Psoas muscle (tissue), 8 donors: Measurements from ENCODE around the gene GHR. TPM values are rescaled to one million over a fixed set of nuclear protein-coding genes. Genes with fewer than 3 reads are reported as not detected.
A peak's percentile ranks its signal among the peaks of the same experiment; 100 is the strongest.
"Not testable (repeated sequence)": the region's sequence is repeated elsewhere in the genome, so short reads cannot be mapped to it uniquely, and the experiment has no call there.

ENCODE experiments used
- ATAC-seq, 4 donors: fragments of 200-7000 bp; cut with Tn5 transposase; one replicate each; pipeline ENCODE4 v1.9.1; 2020; ENCODE audit warnings: moderate library complexity in 3 of 4, mild to moderate bottlenecking in 2 of 4
- DNase-seq, 2 donors: peaks; one replicate each; pipeline ENCODE4 v3.0.0-alpha.2; 2020
- H3K27ac ChIP-seq: fragments of 200-600 bp; one replicate; pipeline ENCODE4 v1.8.0; 2022
- H3K27me3 ChIP-seq, 3 donors: fragments of 200-600 bp in 1 of 3; one replicate each; pipeline versions ENCODE4 v1.6.1 to v1.8.0; 2013 to 2022; ENCODE audit warnings: low read length in 2 of 3, mild to moderate bottlenecking in 2 of 3, moderate library complexity in 1 of 3; ENCODE audit not compliant: insufficient read depth in 3 of 3
- H3K36me3 ChIP-seq, 2 donors: fragments of 200-600 bp in 1 of 2; one replicate each; pipeline versions ENCODE4 v1.6.1 to v1.8.0; 2013 to 2022; ENCODE audit warnings: low read depth in 1 of 2, mild to moderate bottlenecking in 1 of 2, moderate library complexity in 1 of 2; ENCODE audit not compliant: insufficient read depth in 1 of 2
- H3K4me1 ChIP-seq: fragments of 200-600 bp; one replicate; pipeline ENCODE4 v1.8.0; 2022
- H3K4me3 ChIP-seq: fragments of 200-600 bp; one replicate; pipeline ENCODE4 v1.8.0; 2022; ENCODE audit warnings: mild to moderate bottlenecking
- H3K9me3 ChIP-seq: fragments of 200-600 bp; one replicate; pipeline ENCODE4 v1.8.0; 2022
- CTCF ChIP-seq: fragments of 200-600 bp; IDR thresholded peaks from one replicate; pipeline ENCODE4 v1.8.0; 2022; ENCODE audit warnings: antibody characterized with exemption
- WGBS, 3 donors: extraction: QIAGEN DNeasy Blood & Tissue Kit; methylation state at CpG; one replicate each; pipeline versions ENCODE4 v1.1.6 to v1.1.7; 2013; 5-methylcytosine and 5-hydroxymethylcytosine counted together
- intact Hi-C, 2 donors: fragments of 100-400 bp; cut with DNase I; formaldehyde crosslinking; loops; one replicate each; pipeline versions ENCODE4 v1.11.0 to v1.14.2; 2022
- polyA plus RNA-seq, 3 donors: library from polyadenylated mRNA; stranded (reverse); fragments of 200-250 nt; gene quantifications; one replicate each; pipeline ENCODE4 v1.2.3, GENCODE V29; 2013
- total RNA-seq, 4 donors: library from RNA; stranded (reverse); fragmentation: NEBNext Ultra II Directional in 2 of 4; extraction: Animal tissue kit (Norgen Biotek cat#: 25700) in 2 of 4; gene quantifications; one replicate each; pipeline versions ENCODE4 v1.2.1 to v1.2.4, GENCODE V29; 2021 to 2023
- donor health status: healthy with polysubstance abuse.
- donor health status: DM: no; HTN: no; CAD: no; lungs with moderate emphysema.
- donor health status: Bipolar disorder and iron deficiency.
- donor health status: healthy.
- donor health status: DM: yes; HTN: yes; CAD: no.
- donor health status: DM: no; HTN: no; CAD: no.
- donor health status: DM: no; HTN: no; CAD: no.
- donor health status: DM: yes; HTN: yes; CAD: no.

Gene GHR
- total and polyA plus RNA-seq, 7 donors, result 12.4 to 60.3 (median 32.1) TPM

- Histone ChIP-seq H3K27me3 (no peaks in the 10 kb centered on the region), H3K9me3 (no peaks in the 10 kb centered on the region), H3K36me3 (no peaks in the 10 kb centered on the region), H3K4me3 (no peak overlapping the region), H3K27ac (peak overlapping the region; percentile 36), H3K4me1 (peaks cover 53% of the 10 kb centered on the region)
- TF ChIP-seq CTCF, result no peak
- DNase-seq, result no peak
- intact Hi-C loops, result no loop called here
- peak in 2 of 4 donors; percentile 37 to 52 for ATAC-seq
- 20 to 35% (median 21%) methylated on average over 2 of the region's 2 CpGs for WGBS, 3 donors
Measured at GRCh38 chr5:42653705-42654104, 230.5 kb downstream of the GHR start.

GRCh38 chr5:42654645-42655044 is 231.4 kb downstream of the GHR start:
- Histone ChIP-seq H3K27me3 (no peaks in the 10 kb centered on the region), H3K27ac (no peak overlapping the region), H3K36me3 (no peaks in the 10 kb centered on the region), H3K9me3 (no peaks in the 10 kb centered on the region), H3K4me3 (no peak overlapping the region), H3K4me1 (peaks cover 47% of the 10 kb centered on the region)
- WGBS, 3 donors, result 64 to 94% (median 66%) methylated on average over 2 of the region's 2 CpGs
- no peak for ATAC-seq
- no peak for TF ChIP-seq CTCF
- intact Hi-C loops, result loop anchor here in 1 of 2 donors (5.0 kb wide), 2 partner anchors 62 to 232 kb away; partner anchors contain the start of gene GHR
- no peak for DNase-seq

GRCh38 chr5:42655982-42656650 is 232.9 kb downstream of the GHR start:
- WGBS, 3 donors, result 37 to 42% (median 41%) methylated on average over 3 of the region's 3 CpGs
- H3K27me3 ChIP-seq, result no peaks in the 10 kb centered on the region
- H3K4me1 ChIP-seq, result peaks cover 44% of the 10 kb centered on the region
- no peak for TF ChIP-seq CTCF
- ATAC-seq (peak in 2 of 4 donors; percentile 65 to 75), DNase-seq (no peak)
- H3K27ac ChIP-seq, result no peak overlapping the region
- intact Hi-C loops, result loop anchor here in 1 of 2 donors (5.0 kb wide), 2 partner anchors 64 to 234 kb away; partner anchors contain the start of gene GHR
- H3K4me3 ChIP-seq, result peak overlapping the region; percentile 1
- H3K9me3 ChIP-seq, result no peaks in the 10 kb centered on the region
- no peaks in the 10 kb centered on the region for H3K36me3 ChIP-seq

- H3K36me3 ChIP-seq, result no peaks in the 10 kb centered on the region
- intact Hi-C loops, result loop anchor here in 1 of 2 donors (5.0 kb wide), 2 partner anchors 64 to 234 kb away; partner anchors contain the start of gene GHR
- H3K4me3 ChIP-seq, result peak overlapping the region; percentile 1
- H3K4me1 ChIP-seq, result peaks cover 44% of the 10 kb centered on the region
- H3K9me3 ChIP-seq, result no peaks in the 10 kb centered on the region
- H3K27ac ChIP-seq, result no peak overlapping the region
- H3K27me3 ChIP-seq, result no peaks in the 10 kb centered on the region
- no peak for TF ChIP-seq CTCF
- ATAC-seq (peak in 3 of 4 donors; percentile 25 to 64 (median 62)), DNase-seq (no peak)
Measured at GRCh38 chr5:42656651-42657015, 233.4 kb downstream of the GHR start.

- DNase-seq, H3K4me3 ChIP-seq, H3K36me3 ChIP-seq, H3K9me3 ChIP-seq, H3K27ac ChIP-seq, ATAC-seq, H3K27me3 ChIP-seq: not testable (repeated sequence)
- intact Hi-C loops, result loop anchor here in 1 of 2 donors (5.0 kb wide), 2 partner anchors 68 to 238 kb away; partner anchors contain the start of gene GHR
- 98 to 99% (median 98%) methylated on average over 3 to 4 of the region's 13 CpGs for WGBS, 3 donors
- H3K4me1 ChIP-seq, result peaks cover 20% of the 10 kb centered on the region
Measured at GRCh38 chr5:42659869-42660268, 236.6 kb downstream of the GHR start.
